ENCODE data around the gene SLC25A21.

- TF ChIP-seq, protein P1, sequence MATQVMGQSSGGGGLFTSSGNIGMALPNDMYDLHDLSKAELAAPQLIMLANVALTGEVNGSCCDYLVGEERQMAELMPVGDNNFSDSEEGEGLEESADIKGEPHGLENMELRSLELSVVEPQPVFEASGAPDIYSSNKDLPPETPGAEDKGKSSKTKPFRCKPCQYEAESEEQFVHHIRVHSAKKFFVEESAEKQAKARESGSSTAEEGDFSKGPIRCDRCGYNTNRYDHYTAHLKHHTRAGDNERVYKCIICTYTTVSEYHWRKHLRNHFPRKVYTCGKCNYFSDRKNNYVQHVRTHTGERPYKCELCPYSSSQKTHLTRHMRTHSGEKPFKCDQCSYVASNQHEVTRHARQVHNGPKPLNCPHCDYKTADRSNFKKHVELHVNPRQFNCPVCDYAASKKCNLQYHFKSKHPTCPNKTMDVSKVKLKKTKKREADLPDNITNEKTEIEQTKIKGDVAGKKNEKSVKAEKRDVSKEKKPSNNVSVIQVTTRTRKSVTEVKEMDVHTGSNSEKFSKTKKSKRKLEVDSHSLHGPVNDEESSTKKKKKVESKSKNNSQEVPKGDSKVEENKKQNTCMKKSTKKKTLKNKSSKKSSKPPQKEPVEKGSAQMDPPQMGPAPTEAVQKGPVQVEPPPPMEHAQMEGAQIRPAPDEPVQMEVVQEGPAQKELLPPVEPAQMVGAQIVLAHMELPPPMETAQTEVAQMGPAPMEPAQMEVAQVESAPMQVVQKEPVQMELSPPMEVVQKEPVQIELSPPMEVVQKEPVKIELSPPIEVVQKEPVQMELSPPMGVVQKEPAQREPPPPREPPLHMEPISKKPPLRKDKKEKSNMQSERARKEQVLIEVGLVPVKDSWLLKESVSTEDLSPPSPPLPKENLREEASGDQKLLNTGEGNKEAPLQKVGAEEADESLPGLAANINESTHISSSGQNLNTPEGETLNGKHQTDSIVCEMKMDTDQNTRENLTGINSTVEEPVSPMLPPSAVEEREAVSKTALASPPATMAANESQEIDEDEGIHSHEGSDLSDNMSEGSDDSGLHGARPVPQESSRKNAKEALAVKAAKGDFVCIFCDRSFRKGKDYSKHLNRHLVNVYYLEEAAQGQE (IDR thresholded peaks at IDR 0.05; ENCODE audit: low read depth), result no peak
- no peak for TF ChIP-seq EGR1 (IDR thresholded peaks at IDR 0.05)
- no peak for TF ChIP-seq EP300 (IDR thresholded peaks at IDR 0.05; ENCODE audit: borderline replicate concordance)
Observed at GRCh38 chr14:37140176-37140575, 32.2 kb downstream of the SLC25A21 start.
